Lung (tissue), 12 donors: ENCODE measurements around the gene SLC35B1. TPM values are rescaled to one million over a fixed set of nuclear protein-coding genes. Genes with fewer than 3 reads are reported as not detected.

Source experiments
- ATAC-seq: fragments of 200-7000 bp; cut with Tn5 transposase; one replicate; pipeline ENCODE4 v1.9.1; 2020; ENCODE audit warnings: moderate number of reproducible peaks; ENCODE audit not compliant: insufficient read depth, low FRiP score
- DNase-seq, 3 donors: peaks; one replicate each; pipeline ENCODE4 v3.0.0-alpha.2; 2013 to 2017
- H3K27ac ChIP-seq, 2 donors: one replicate each; pipeline ENCODE4 v1.5.1; 2013; ENCODE audit warnings: mild to moderate bottlenecking in 2 of 2, moderate library complexity in 2 of 2, control low read depth in 1 of 2, inconsistent platforms in 1 of 2, low read depth in 1 of 2, low read length in 1 of 2
- H3K27me3 ChIP-seq, 3 donors: one replicate each; pipeline ENCODE4 v1.5.1; 2013; ENCODE audit warnings: low read length in 2 of 3; ENCODE audit not compliant: control insufficient read depth in 3 of 3, insufficient read depth in 3 of 3
- H3K36me3 ChIP-seq, 4 donors: one replicate each; pipeline ENCODE4 v1.5.1; 2013; ENCODE audit warnings: low read length in 4 of 4, mild to moderate bottlenecking in 1 of 4, moderate library complexity in 1 of 4; ENCODE audit not compliant: control insufficient read depth in 4 of 4, insufficient read depth in 4 of 4
- H3K4me1 ChIP-seq, 5 donors: one replicate each; pipeline ENCODE4 v1.5.1; 2013; ENCODE audit warnings: low read length in 5 of 5, mild to moderate bottlenecking in 2 of 5, moderate library complexity in 1 of 5; ENCODE audit not compliant: control insufficient read depth in 5 of 5, insufficient read depth in 5 of 5
- H3K4me3 ChIP-seq: one replicate; pipeline ENCODE4 v1.5.1; 2013; ENCODE audit warnings: mild to moderate bottlenecking, control low read depth, moderate library complexity
- H3K9ac ChIP-seq, 2 donors: one replicate each; pipeline ENCODE4 v1.5.1; 2013; ENCODE audit warnings: low read length in 2 of 2, control low read depth in 1 of 2; ENCODE audit not compliant: insufficient read depth in 1 of 2
- H3K9me3 ChIP-seq, 4 donors: one replicate each; pipeline ENCODE4 v1.5.1; 2013; ENCODE audit warnings: low read length in 3 of 4, mild to moderate bottlenecking in 1 of 4, moderate library complexity in 1 of 4; ENCODE audit not compliant: control insufficient read depth in 4 of 4, insufficient read depth in 3 of 4
- WGBS, 2 donors: extraction: QIAGEN DNeasy Blood & Tissue Kit; methylation state at CpG; one replicate each; pipeline ENCODE4 v1.1.7; 2013; 5-methylcytosine and 5-hydroxymethylcytosine counted together
- polyA plus RNA-seq, 2 donors: library from polyadenylated mRNA; stranded (reverse); fragments of 200-250 nt; gene quantifications; one replicate each; pipeline ENCODE4 v1.2.1, GENCODE V29; 2013
- total RNA-seq, 2 donors: library from RNA; depleted of rRNA in 1 of 2; stranded (reverse); fragments of >200 nt in 1 of 2; gene quantifications; one replicate each; pipeline ENCODE4 v1.2.1, GENCODE V29; 2014 to 2021
- TF ChIP-seq, protein P1 (sequence below): IDR thresholded peaks from 2 replicates; pipeline ENCODE4 v1.5.1; 2012; ENCODE audit warnings: mild to moderate bottlenecking; ENCODE audit errors: control extremely low read depth, extremely low read depth
- donor health status: control.
- donor health status: control.
- donor health status: Bipolar disorder and iron deficiency.
- donor health status: healthy.
- donor health status: DM: yes; HTN: yes; CAD: no.

SLC35B1 gene
- total and polyA plus RNA-seq, 4 donors = 29.5 to 84.1 (median 69.3) TPM

DNA sequence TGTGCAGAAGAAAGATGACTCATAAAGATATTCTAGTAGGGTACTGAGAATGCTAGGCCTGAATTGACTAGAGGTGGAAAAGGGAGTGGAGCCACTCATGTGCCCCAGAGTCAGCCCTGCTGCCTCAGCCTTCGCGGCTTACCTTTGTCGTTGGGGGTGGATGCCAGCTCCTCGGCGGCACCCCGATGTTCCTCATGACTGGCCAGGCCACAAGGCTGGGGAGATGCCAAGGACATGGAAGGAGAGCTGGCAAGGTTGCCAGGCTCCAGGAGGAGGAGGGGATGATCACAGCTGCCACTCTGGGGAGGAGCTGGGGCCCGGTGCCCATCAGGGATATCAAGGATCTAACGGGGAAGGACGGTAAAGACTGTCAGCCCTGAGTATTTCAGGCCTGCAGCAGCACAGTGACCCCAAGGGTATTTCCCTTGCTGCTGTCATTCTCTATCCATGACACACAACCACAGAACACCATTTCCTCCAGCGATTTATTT lies 9.7 kb upstream of the SLC35B1 start:
- no peaks in the 10 kb centered on the region for H3K9me3 ChIP-seq
- peak overlapping the region in 1 of 2 donors; percentile 6 for H3K27ac ChIP-seq
- DNase-seq (no peak), ATAC-seq (no peak)
- WGBS, 2 donors = 88% methylated on average over 10 of the region's 10 CpGs
- peaks cover 0 to 33% (median 22%) of the 10 kb centered on the region in 4 donors for H3K36me3 ChIP-seq
- H3K27me3 ChIP-seq = no peaks in the 10 kb centered on the region
- TF ChIP-seq, protein P1, sequence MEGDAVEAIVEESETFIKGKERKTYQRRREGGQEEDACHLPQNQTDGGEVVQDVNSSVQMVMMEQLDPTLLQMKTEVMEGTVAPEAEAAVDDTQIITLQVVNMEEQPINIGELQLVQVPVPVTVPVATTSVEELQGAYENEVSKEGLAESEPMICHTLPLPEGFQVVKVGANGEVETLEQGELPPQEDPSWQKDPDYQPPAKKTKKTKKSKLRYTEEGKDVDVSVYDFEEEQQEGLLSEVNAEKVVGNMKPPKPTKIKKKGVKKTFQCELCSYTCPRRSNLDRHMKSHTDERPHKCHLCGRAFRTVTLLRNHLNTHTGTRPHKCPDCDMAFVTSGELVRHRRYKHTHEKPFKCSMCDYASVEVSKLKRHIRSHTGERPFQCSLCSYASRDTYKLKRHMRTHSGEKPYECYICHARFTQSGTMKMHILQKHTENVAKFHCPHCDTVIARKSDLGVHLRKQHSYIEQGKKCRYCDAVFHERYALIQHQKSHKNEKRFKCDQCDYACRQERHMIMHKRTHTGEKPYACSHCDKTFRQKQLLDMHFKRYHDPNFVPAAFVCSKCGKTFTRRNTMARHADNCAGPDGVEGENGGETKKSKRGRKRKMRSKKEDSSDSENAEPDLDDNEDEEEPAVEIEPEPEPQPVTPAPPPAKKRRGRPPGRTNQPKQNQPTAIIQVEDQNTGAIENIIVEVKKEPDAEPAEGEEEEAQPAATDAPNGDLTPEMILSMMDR = no peak
- no peak overlapping the region for H3K4me3 ChIP-seq
- no peak overlapping the region for H3K9ac ChIP-seq
- H3K4me1 ChIP-seq = peaks cover 0 to 13% (median 3%) of the 10 kb centered on the region in 5 donors

GRCh38 chr17:49716668-49717364 lies 9.1 kb upstream of the SLC35B1 start:
- TF ChIP-seq, protein P1 = no peak
- H3K9ac ChIP-seq = no peak overlapping the region
- H3K27me3 ChIP-seq = no peaks in the 10 kb centered on the region
- no peaks in the 10 kb centered on the region for H3K9me3 ChIP-seq
- DNase-seq (no peak), ATAC-seq (no peak)
- WGBS, 2 donors = 79 to 81% methylated on average over 1 of the region's 1 CpG
- peaks cover 0 to 13% (median 0%) of the 10 kb centered on the region in 5 donors for H3K4me1 ChIP-seq
- H3K27ac ChIP-seq = no peak overlapping the region
- H3K4me3 ChIP-seq = no peak overlapping the region
- H3K36me3 ChIP-seq = peaks cover 0 to 29% (median 20%) of the 10 kb centered on the region in 4 donors

GRCh38 chr17:49715717-49716279 lies 8.0 kb upstream of the SLC35B1 start:
- Histone ChIP-seq H3K9ac (no peak overlapping the region), H3K4me3 (no peak overlapping the region), H3K4me1 (peaks cover 0 to 13% (median 0%) of the 10 kb centered on the region in 5 donors), H3K9me3 (no peaks in the 10 kb centered on the region), H3K27ac (peak overlapping the region in 1 of 2 donors; percentile 2), H3K27me3 (no peaks in the 10 kb centered on the region), H3K36me3 (peaks cover 0 to 30% (median 17%) of the 10 kb centered on the region in 4 donors)
- WGBS, 2 donors = 58 to 83% methylated on average over 9 of the region's 9 CpGs
- peak in 2 of 3 donors; percentile 36 to 46 for DNase-seq
- TF ChIP-seq, protein P1 = no peak
- no peak for ATAC-seq
